ENCODE results near the gene IL20. TPM values are rescaled to one million over a fixed set of nuclear protein-coding genes. Genes with fewer than 3 reads are reported as not detected.
A peak's percentile ranks its signal among the peaks of the same experiment; 100 is the strongest.

IL20 gene
- total and polyA plus RNA-seq, 8 donors: not detected

DNA sequence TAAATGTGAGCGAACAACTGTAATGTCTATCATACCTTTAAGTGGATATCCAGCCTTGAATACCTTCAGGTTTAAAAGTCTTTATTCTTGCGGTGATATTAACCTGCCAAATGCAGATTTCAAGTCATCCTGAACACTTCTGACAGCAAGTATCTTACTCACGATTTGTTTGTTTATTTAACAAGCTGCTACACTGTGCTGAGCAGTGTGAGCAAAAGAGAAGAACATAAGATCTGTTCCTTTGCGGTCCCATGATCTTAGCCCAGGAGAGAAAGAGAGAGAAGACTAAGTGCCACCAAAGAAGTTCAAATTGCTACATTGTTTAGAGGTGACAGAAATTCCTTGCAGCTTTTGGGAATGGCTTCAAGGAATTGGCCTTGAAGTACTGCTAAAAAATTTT lies 22.3 kb downstream of the IL20 start:
- Histone ChIP-seq H3K27ac (no peak overlapping the region), H3K9me3 (no peaks in the 10 kb centered on the region), H3K4me3 (no peak overlapping the region), H3K4me1 (peaks cover 5 to 15% of the 10 kb centered on the region in 2 donors), H3K36me3 (no peaks in the 10 kb centered on the region), H3K27me3 (no peaks in the 10 kb centered on the region)
- ATAC-seq: peak; percentile 24
- TF ChIP-seq, protein P1, sequence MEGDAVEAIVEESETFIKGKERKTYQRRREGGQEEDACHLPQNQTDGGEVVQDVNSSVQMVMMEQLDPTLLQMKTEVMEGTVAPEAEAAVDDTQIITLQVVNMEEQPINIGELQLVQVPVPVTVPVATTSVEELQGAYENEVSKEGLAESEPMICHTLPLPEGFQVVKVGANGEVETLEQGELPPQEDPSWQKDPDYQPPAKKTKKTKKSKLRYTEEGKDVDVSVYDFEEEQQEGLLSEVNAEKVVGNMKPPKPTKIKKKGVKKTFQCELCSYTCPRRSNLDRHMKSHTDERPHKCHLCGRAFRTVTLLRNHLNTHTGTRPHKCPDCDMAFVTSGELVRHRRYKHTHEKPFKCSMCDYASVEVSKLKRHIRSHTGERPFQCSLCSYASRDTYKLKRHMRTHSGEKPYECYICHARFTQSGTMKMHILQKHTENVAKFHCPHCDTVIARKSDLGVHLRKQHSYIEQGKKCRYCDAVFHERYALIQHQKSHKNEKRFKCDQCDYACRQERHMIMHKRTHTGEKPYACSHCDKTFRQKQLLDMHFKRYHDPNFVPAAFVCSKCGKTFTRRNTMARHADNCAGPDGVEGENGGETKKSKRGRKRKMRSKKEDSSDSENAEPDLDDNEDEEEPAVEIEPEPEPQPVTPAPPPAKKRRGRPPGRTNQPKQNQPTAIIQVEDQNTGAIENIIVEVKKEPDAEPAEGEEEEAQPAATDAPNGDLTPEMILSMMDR (IDR thresholded peaks at IDR 0.05): no peak
- intact Hi-C loops (cut with DNase I): no loop called here
- no peak for DNase-seq

DNA sequence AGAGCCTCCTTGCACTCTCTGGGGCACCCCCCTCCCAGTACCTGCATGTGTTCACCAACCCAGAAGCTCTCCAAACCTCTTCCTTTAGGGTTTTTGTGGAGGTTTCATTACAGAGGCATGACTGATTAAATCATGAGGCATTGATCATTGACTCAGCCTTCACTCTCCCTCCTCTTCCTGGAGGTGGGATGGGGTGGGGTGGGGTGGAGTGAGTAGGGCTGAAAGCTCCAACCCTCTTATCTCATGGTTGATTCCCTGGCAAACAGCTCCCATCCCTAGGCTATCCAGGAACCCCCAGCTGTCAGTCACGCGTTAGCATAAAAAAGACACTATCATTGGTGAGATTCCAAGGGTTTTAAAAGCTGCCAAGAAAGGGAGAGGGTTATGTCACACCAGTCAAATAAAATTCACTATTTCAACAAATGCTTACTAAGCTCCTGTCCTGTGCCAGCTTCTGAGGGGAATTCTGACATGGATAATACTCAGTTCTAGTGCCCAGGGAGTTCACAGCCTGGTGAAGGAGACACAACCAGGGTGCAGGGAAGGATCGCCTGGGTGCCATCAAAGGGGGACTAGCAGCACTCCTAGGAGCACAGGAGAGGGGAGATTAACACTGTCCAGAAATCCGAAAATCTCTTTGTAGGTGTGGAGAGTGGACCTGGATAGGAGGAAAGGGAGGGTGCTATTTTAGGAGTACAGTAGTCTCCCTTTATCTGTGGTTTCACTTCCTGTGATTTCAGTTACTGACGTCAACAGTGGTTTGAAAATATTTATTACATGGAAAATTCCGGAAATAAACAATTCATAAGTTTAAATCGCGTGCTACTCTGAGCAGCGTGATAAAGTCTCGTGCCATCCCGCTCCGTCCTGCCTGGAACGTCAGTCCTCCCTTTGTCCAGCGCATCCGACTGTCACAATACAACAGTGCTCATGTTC lies 25.0 kb downstream of the IL20 start:
- ATAC-seq: peak; percentile 47
- H3K27ac ChIP-seq: no peak overlapping the region
- peaks cover 5 to 15% of the 10 kb centered on the region in 2 donors for H3K4me1 ChIP-seq
- intact Hi-C loops (cut with DNase I): no loop called here
- no peaks in the 10 kb centered on the region for H3K9me3 ChIP-seq
- H3K4me3 ChIP-seq: no peak overlapping the region
- TF ChIP-seq, protein P1 (IDR thresholded peaks at IDR 0.05): no peak
- no peaks in the 10 kb centered on the region for H3K27me3 ChIP-seq
- no peaks in the 10 kb centered on the region for H3K36me3 ChIP-seq
- DNase-seq: peak in 1 of 4 donors; percentile 63

DNA sequence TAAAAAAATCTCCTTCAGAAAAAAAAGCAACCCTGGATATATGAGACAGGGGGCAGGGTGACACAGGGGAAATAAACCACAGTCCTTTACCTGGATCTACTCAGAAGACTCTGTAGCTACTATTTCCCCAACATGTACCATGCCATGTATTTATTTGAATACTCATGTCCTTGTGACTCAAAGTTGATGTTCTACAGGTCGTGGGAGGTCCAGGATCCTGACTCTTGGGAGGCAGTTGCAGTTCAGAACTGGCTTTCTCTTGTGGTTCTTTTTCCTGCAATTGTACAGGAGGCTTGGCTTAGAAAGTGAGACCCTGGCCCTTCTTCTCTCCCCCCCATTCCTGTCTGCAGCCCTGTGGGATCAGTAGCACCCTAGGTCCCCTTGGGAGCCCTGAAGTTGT lies 26.0 kb downstream of the IL20 start:
- Histone ChIP-seq H3K27me3 (no peaks in the 10 kb centered on the region), H3K27ac (no peak overlapping the region), H3K4me1 (peaks cover 10 to 15% of the 10 kb centered on the region in 2 donors), H3K9me3 (no peaks in the 10 kb centered on the region), H3K36me3 (no peaks in the 10 kb centered on the region), H3K4me3 (no peak overlapping the region)
- ATAC-seq (no peak), DNase-seq (no peak)
- TF ChIP-seq, protein P1 (IDR thresholded peaks at IDR 0.05): no peak
- intact Hi-C loops (cut with DNase I): no loop called here

DNA sequence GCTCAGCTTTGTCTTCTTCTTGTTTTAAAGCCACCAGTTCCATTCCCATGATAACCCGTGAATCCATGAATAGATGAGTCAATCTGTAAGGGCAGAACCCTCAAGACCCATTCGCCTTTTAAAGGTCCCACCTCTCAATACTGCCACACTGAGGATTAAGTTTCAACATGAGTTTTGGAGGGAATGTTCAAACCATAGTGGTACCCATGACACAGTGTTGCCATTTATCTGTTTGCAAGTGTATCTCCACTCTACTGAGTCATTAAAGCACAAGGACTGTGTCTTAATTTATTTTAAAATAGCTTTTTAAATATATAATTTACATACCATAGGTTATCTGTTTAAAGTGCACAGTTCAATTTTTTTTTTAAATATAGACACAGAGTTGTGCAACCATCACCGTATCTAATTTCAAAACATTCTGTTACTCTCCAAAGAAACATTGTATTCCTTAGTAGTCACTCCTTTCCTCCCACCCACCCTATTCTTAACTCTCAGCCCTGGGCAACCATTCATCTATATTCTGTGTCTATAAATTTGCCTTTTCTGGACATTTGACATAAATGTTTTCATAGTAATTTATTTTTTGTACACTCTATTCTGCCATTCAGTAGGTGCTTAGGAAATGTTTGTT lies 27.0 kb downstream of the IL20 start:
- DNase-seq (no peak), ATAC-seq (no peak)
- no peaks in the 10 kb centered on the region for H3K9me3 ChIP-seq
- H3K4me1 ChIP-seq: peaks cover 10 to 15% of the 10 kb centered on the region in 2 donors
- no peak overlapping the region for H3K27ac ChIP-seq
- H3K36me3 ChIP-seq: no peaks in the 10 kb centered on the region
- intact Hi-C loops (cut with DNase I): no loop called here
- no peak overlapping the region for H3K4me3 ChIP-seq
- TF ChIP-seq, protein P1 (IDR thresholded peaks at IDR 0.05): no peak
- no peaks in the 10 kb centered on the region for H3K27me3 ChIP-seq

DNA sequence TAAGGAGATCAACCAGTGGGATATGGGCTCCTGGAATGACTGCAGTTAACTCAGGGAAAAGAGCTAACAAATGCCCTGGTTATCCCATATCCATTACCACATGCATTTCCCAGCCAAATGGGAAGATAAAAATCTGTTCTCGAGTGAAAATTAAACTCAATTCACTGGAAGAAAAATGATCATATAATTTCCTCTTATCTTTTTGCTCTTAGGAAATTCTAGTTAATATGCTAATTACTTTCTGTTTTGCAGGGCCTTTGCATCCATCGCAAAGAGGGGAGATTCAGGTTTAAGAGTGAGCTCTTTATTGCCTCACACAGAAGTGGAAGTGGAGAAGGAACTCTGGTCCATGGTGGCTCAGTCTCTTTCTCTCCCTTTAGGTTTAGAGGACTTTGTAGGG lies 28.0 kb downstream of the IL20 start:
- TF ChIP-seq, protein P1 (IDR thresholded peaks at IDR 0.05): no peak
- Histone ChIP-seq H3K36me3 (no peaks in the 10 kb centered on the region), H3K4me3 (no peak overlapping the region), H3K27me3 (no peaks in the 10 kb centered on the region), H3K9me3 (no peaks in the 10 kb centered on the region), H3K27ac (no peak overlapping the region), H3K4me1 (peaks cover 10 to 15% of the 10 kb centered on the region in 2 donors)
- intact Hi-C loops (cut with DNase I): no loop called here
- DNase-seq: no peak
- no peak for ATAC-seq

Data from left lung (tissue), 10 donors.